Hematopoietic multipotent progenitor cell treated with erythropoietin and hydrocortisone succinate and interleukin-3 and kit ligand, for 6 days (in vitro differentiated cells): ENCODE measurements around the gene SGMS2.
"Not testable (repeated sequence)": the region's sequence is repeated elsewhere in the genome, so short reads cannot be mapped to it uniquely, and the experiment has no call there.

Experiments used
- DNase-seq: peaks from one replicate; pipeline ENCODE4 v3.0.0-alpha.2; 2015

Gene SGMS2

DNA sequence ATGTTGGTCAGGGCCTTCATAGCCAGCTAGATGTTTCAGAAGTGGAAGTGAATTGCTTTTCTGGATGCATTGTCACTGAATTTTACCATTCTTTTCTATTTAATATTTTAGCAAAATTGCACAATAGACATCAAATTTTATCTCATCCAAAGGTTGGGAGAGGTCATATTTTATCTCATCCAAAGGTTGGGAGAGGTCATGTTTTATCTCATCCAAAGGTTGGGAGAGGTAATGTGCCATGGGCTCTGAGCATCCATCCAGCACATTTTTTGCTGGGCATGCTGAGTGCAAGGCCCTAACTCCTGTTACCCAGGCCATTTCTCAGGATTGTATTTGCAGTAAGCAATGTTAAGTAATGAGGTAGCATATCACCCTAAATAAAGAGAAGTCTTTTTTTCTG is 91.9 kb downstream of the SGMS2 start:
- DNase-seq = no peak

- DNase-seq = no peak
Observed at GRCh38 chr4:107917500-107917899, 92.8 kb downstream of the SGMS2 start.

DNA sequence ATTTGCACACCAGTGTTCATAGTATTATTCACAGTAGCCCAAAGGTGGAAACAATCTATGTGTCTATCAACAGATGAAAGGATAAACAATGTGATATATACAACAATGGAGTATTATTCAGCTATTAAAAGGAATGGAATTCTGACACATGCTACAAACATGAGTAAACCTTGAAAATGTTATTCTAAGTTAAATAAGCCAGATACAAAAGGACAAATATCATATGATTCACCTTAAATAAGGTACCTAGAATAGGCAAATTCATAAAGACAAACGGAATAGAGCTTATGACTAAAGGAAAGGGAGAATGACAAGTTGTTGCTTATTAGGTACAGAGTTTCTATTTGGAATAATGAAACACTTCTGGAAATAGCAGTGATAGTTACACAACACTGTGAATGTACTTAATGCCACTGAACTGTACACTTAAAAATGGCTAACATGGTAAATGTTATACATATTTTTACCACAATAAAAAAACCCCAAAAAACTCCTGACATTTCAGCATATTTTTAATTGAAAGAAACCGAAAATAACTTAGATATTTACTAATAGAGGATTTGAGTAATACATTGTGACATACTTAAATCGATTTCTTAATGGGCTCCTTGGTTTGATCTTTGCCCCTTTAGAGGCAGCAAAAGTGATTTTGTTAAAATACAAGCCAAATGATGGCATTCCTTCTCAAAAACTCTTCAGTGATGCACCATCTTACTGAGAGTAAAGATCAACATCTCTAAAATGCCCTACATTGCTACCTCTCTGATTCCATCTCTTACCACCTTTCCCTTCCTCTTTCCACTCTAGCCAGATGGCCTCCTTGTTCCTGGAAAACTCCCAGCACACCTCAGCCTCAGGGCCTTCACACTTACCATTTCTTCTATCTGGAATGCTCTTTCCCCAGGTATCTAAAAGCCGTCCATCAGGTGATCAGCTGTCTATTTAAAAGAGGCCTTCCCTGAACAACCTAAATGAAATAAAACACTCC is 98.0 kb downstream of the SGMS2 start:
- DNase-seq = no peak

DNA sequence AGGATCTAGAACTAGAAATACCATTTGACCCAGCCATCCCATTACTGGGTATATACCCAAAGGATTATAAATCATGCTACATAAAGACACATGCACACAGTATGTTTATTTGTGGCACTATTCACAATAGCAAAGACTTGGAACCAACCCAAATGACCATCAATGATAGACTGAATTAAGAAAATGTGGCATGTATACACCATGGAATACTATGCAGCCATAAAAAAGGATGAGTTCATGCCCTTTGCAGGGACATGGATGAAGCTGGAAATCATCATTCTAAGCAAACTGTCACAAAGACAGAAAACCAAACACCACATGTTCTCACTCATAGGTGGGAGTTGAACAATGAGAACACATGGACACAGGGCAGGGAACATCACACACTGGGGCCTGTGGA is 101.0 kb downstream of the SGMS2 start:
- DNase-seq = not testable (repeated sequence)

DNA sequence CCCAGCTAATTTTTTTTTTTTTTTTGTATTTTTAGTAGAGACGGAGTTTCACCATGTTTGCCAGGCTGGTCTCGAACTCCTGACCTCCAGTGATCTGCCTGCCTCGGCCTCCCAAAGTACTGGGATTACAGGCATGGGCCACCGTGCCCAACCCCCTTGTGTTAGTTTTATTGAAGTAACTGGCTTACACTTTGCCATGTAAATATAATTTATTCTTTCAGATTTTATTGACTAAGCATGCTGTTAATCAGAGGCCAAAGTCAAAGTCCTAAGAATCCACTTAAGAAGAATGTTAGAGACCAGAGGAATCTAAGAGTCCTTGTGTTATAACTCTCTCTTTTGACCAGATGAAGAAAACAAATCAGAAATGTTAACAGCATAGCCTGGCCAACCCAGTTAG is 102.1 kb downstream of the SGMS2 start:
- DNase-seq = not testable (repeated sequence)

GRCh38 chr4:107930821-107931774 is 106.4 kb downstream of the SGMS2 start, which contains the start of gene CYP2U1:
CYP2U1 (plus strand) TSS chr4:107931549; CDS start chr4:107931644, 95 bp downstream.
- peak; percentile 85 for DNase-seq

GRCh38 chr4:107931775-107932321 is 107.1 kb downstream of the SGMS2 start:
- DNase-seq = peak; percentile 12

- no peak for DNase-seq
Observed at GRCh38 chr4:107935246-107935645, 110.5 kb downstream of the SGMS2 start.

GRCh38 chr4:107937040-107937439 is 112.3 kb downstream of the SGMS2 start:
- DNase-seq = no peak

GRCh38 chr4:107939307-107939706 is 114.6 kb downstream of the SGMS2 start:
- no peak for DNase-seq

- no peak for DNase-seq
Observed at GRCh38 chr4:107945809-107946208, 121.1 kb downstream of the SGMS2 start.

DNA sequence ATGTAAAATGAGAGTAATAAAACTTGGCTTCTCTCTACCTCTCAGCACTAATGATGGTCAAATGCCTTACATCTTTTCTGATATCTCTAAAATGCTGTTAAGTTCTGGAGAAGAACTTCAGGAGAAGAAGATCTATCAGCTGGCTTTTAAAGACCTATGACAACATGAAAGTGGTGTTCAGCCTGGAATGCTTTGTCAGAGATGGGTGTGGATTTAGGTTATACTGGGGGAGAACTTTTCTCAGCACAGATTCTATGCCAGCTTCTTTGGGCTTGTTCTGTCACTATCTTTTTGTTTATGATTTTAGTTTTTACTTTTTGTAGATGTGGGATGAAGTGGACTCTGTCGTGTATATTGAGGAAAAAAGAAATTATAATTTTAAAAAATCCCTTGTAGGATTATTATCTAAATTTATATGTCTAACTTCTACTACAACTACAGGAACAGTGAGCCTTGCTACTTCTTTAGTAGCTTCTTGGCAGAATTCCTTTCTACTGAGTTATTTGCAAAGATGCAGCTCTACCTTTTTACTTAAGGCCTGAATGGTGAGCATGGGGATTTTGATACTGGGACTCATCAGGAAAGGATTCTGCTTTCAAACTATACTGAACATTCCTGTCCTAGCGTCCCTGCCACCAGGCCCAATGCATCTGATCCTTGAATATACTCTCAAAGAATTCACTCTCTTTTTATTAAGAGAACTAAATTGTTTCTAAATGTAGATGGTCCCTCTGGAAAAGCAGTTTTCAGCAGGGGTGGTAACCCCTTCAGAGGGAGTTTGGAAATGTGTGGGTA is 126.2 kb downstream of the SGMS2 start:
- DNase-seq = no peak

DNA sequence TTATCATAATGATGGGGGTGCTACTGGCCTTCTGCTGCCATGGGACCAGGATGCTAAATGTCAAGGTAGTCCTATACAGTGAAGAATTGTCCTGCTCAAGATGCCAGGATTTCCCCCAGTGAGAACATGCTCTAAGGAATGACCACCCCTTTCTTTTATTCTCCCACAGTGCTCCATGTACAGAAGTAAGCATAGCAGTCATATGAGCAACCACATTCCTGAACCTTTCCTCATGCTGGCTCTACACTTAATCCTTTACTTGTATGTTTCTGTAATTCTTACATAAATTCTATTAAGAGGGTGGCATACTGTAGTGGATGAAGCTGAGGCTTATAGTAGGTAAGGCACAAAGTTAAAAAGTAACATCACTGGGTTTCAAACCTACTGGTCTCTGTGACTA is 126.8 kb downstream of the SGMS2 start:
- no peak for DNase-seq

DNA sequence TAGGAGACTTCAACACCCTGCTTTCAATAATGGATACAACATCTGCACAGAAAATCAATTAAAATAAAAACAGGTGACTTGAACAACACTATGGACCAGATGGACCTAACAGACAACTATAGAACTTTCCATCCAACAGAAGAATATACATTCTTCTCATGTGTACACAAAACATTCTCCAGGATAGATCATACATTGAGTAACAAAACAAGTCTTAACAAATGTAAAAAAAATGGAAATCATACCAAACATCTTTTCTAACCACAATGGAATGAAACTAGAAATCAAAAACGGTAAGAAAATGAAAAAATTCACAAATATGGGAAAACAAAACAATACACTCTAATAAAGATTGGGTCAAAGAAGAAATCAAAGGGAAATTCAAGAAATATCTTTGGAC is 131.3 kb downstream of the SGMS2 start:
- DNase-seq = no peak
